Stimulated activated CD4-positive, alpha-beta T cell treated with anti-CD3 and anti-CD28 coated beads, Interleukin-12 subunit alpha, Interleukin-12 subunit beta, amount 100 ng/mL, for 4 hours (primary cell): ENCODE data around the gene VPS33A.
"Not testable (repeated sequence)": the region's sequence is repeated elsewhere in the genome, so short reads cannot be mapped to it uniquely, and the experiment has no call there.

Experiments used
- DNase-seq: peaks from one replicate; pipeline ENCODE4 v3.0.0-alpha.2; 2020

Gene VPS33A

GRCh38 chr12:122203301-122204166 lies 62.8 kb downstream of the VPS33A start, which contains the start of gene B3GNT4:
B3GNT4 (plus strand) TSS chr12:122203709; CDS start chr12:122204619, 910 bp downstream.
- DNase-seq, result peak; percentile 67

- DNase-seq, result not testable (repeated sequence)
Measured at GRCh38 chr12:122202811-122203210, 63.5 kb downstream of the VPS33A start.

GRCh38 chr12:122202017-122202416 lies 64.3 kb downstream of the VPS33A start:
- no peak for DNase-seq

GRCh38 chr12:122201381-122201780 lies 64.9 kb downstream of the VPS33A start:
- no peak for DNase-seq

GRCh38 chr12:122200541-122201175 lies 65.6 kb downstream of the VPS33A start:
- no peak for DNase-seq

GRCh38 chr12:122199484-122200355 lies 66.6 kb downstream of the VPS33A start:
- no peak for DNase-seq

GRCh38 chr12:122197612-122197966 lies 68.7 kb downstream of the VPS33A start:
- no peak for DNase-seq

GRCh38 chr12:122195405-122195804 lies 70.9 kb downstream of the VPS33A start:
- DNase-seq, result no peak

- no peak for DNase-seq
Measured at GRCh38 chr12:122194804-122195203, 71.5 kb downstream of the VPS33A start.

- DNase-seq, result no peak
Measured at GRCh38 chr12:122192441-122192840, 73.9 kb downstream of the VPS33A start.

GRCh38 chr12:122190842-122191668 lies 75.2 kb downstream of the VPS33A start:
- peak; percentile 60 for DNase-seq

GRCh38 chr12:122189626-122190475 lies 76.4 kb downstream of the VPS33A start:
- no peak for DNase-seq

GRCh38 chr12:122187466-122187865 lies 78.8 kb downstream of the VPS33A start:
- no peak for DNase-seq

GRCh38 chr12:122185494-122186082 lies 80.7 kb downstream of the VPS33A start:
- no peak for DNase-seq

GRCh38 chr12:122185079-122185478 lies 81.2 kb downstream of the VPS33A start:
- DNase-seq, result no peak

- DNase-seq, result no peak
Measured at GRCh38 chr12:122184517-122184916, 81.8 kb downstream of the VPS33A start.

- DNase-seq, result no peak
Measured at GRCh38 chr12:122183588-122183940, 82.7 kb downstream of the VPS33A start.

GRCh38 chr12:122182887-122183587 lies 83.3 kb downstream of the VPS33A start, which contains the start of gene LRRC43:
LRRC43 (plus strand) TSS chr12:122183123; CDS start chr12:122183145, 22 bp downstream.
- DNase-seq, result no peak
